NK-92 treated with Interleukin-12 subunit alpha and Interleukin-12 subunit beta, amount 100 ng/mL, for 24 hours (cell line): ENCODE results near the gene CYP26B1.

Experiments
- DNase-seq: peaks from one replicate; lab custom pipeline; 2025; lab: John Stamatoyannopoulos, UW

Gene CYP26B1, protein sequence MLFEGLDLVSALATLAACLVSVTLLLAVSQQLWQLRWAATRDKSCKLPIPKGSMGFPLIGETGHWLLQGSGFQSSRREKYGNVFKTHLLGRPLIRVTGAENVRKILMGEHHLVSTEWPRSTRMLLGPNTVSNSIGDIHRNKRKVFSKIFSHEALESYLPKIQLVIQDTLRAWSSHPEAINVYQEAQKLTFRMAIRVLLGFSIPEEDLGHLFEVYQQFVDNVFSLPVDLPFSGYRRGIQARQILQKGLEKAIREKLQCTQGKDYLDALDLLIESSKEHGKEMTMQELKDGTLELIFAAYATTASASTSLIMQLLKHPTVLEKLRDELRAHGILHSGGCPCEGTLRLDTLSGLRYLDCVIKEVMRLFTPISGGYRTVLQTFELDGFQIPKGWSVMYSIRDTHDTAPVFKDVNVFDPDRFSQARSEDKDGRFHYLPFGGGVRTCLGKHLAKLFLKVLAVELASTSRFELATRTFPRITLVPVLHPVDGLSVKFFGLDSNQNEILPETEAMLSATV

DNA sequence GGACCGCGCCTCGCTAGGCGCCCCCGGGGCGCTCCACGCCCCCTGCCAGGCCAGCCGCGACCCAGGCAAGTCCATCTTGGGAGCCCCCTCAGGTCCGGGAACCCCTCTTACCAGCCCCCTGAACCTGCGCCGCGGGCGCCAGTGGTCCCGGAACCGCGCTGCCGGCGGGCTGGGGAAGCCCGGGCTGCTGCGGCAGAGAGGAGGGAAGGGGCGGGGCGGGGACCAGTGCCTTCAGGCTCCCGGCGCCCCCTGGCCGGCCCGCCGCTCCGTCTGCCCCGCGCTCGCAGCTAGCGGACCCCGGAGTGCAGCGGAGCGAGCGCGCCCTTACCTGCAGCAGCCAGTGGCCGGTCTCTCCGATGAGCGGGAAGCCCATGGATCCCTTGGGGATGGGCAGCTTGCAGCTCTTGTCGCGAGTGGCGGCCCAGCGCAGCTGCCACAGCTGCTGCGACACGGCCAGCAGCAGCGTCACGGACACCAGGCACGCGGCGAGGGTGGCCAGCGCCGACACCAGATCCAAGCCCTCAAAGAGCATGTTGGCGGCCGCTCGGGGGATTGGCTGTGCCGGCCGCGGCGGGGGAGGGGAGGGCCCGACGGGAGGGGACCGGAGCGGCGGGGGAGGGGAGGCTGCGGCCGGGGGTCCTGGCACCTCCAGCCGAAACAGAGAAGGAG, at the start of gene CYP26B1:
Gene CYP26B1, minus strand, starts transcription at position 560 of the 669 bp plus-strand sequence. Its CDS starts 28 bp downstream, at position 532.
- no peak for DNase-seq

DNA sequence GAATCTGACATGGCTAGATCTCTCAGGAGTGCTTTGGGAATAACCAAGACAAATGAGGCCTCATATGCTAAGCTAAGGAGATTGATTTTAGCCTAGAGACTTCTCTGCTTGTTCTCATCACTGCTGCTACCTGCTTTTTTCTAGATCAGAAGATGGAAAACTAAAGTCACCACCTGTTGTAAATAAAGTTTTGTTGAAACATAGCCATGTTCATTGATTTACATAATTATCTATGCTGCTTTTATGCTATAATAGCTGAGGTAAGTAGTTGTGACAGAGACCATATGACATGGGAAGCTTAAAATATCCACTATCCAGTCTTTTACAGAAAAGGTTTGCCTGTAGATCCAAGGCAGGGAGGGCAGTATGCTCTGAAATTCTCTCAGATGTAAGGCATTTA, 46.1 kb upstream of the CYP26B1 start:
- no peak for DNase-seq

DNA sequence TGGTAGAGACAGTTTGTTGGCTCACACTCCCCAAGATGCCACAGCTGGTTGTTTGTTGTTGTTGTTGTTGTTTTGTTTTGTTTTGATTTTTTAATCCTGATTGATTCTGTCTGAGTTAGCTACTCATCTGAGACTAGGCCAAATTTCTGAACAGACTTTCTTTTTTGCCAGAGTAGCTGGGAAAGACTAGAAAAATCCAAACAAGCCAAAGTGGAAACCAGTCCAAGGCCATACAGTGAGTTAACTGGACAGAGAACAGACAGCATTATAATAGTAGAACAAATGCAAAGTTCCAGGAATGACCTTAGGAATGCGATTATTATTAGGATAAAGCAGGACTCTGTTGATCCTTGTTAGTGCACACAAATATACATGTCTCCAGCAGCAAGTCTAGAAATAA, 43.8 kb upstream of the CYP26B1 start:
- no peak for DNase-seq

DNA sequence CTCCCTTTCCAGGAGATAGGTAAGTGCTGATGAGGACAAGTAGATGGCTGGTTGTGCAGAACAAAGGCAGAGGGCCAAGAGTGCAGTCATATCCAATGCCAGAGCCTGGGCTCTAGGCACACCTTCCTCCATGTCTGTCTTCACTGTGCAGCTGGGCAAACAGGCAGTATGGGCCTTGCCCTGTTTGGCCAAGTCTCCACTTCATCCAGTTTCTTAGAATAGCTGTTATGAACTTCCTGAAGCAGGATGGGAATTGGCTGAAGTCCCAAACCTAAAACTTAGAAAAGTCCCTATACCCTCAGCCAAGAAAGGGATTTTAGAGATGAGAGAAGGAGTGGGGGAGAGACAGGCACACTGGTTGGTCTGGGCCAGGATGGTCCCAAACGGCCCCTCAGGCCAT, 37.5 kb upstream of the CYP26B1 start:
- DNase-seq: no peak

DNA sequence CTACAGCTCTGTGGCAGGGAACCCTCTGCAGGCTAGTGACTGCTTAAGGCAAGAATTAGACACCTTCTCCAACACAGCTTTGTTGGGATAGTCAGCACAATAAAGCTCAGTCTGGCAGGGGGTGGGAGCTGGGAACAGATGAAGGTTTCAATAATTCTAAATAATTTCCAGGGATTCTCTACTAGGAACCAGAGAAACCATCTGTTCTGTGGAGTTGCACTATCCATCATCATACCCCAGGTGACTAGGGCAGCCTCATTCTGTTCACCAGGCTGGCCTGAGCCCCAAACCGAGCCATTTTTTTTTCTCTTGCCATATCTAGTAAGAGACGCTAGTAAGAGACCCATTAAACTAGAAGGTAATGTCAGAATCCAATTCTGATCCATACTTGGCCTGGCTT, 35.8 kb upstream of the CYP26B1 start:
- DNase-seq: no peak

DNA sequence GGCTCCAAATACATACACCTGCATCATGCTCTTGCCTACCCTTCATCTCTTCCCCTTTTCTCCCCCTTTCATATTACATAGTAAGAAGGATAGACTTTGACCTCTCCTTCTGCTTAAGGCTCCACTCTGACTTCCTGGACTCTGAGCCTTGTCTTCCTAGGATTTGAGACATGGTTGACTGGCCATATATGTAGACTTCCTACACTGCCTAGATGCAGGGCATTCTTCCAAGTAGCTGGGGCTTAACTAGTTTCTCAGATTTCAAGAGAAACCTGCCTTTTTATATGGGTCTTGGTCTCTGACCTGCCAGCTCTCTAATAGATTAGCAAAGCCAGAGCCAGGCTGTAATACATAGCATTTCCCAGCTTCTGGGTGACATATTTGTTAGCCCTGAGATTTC, 35.4 kb upstream of the CYP26B1 start:
- no peak for DNase-seq

DNA sequence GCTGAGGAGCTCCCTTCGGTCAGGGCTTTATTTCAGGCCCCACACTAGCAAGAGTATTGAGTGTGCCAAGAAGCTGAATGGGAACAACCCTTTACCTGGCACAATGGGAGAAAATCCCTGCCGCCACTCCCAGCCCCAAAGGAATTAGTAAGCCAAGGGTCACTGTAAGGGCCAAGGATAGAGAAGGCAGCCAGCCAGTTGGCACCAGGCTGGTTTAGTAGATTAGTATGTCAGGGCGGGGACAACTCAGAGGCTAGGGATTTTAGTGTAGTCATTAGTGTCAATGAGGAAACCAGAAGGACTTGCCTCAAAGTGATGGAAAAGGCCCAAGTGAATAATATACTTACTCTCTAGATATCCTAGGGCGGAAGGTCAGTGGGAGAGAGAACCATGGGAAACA, 34.9 kb upstream of the CYP26B1 start:
- DNase-seq: no peak

DNA sequence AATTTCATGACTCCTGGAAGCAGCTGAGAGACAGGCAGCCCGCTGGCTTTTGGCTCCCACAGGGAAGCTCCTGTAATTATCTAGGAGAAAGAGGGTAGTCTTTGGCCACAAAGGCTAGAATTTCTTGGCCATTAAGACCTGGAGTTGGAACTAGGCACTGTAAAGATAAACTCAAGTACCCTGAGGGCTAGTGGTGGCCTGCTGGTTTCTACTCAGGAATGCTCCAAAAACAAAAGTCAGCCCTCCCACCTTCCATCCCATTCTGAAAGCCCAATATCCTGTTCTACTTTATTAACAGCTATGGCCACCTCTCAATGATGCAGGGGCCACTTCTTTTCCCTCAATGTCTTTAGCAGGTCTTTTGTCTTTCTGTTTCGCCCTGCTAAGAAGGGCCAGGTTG, 34.0 kb upstream of the CYP26B1 start:
- DNase-seq: no peak

DNA sequence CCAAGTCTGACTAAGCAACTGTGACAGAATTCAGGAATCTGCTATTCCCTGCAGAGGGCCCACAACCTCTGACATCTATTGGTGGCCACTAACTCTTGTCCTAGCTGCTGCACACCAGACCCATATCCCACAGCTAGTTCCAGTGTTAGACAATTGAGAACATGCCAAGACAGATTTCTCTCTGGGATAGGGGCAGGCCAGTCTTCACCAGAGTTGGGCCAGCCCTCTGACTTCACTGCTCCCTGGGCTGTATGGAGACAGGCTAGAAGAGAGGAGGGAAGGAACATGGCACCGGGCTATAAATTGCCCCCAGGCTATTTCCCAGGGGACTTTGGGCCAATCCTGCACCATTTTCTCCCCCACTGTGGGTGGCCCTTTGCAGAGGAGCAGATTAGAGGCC, 32.7 kb upstream of the CYP26B1 start:
- DNase-seq: no peak

DNA sequence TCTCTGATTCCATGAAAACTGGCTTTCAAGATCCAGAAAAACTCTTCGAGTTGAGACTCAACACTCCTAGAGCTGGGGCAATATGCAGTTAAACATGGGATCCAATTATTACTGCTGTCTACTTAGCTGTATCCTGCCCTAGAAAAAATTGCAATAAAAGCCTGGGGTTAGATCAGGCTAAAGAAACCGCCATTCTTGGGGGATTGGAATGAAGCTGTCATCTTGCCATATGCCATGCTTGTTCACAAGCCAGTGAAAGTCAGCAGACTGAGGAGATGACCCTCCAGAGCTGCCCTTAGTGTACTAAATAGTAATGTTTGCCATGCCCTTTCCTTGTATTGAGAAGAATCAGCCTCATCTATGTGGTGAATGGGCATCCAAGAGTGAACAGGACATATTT, 30.9 kb upstream of the CYP26B1 start:
- no peak for DNase-seq

DNA sequence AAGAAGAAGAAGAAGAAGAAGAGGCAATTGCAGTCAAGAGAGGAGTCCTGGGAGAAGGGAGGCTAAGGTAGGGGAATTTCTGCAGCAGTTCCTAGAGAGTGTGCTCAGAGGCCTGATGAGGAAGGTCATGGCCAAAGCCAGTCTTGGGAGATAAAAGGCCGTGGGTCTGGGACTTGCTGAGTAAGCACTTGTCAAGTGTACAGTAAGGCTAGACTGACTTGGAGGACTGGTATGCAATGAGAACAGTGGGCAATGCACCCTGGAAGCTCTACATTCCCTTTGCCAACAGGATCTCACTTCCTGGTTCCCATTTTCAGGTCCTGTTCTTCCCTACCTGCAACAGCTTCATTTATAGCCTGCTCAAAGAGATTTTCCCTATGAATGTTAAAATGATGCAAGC, 28.6 kb upstream of the CYP26B1 start:
- DNase-seq: no peak

DNA sequence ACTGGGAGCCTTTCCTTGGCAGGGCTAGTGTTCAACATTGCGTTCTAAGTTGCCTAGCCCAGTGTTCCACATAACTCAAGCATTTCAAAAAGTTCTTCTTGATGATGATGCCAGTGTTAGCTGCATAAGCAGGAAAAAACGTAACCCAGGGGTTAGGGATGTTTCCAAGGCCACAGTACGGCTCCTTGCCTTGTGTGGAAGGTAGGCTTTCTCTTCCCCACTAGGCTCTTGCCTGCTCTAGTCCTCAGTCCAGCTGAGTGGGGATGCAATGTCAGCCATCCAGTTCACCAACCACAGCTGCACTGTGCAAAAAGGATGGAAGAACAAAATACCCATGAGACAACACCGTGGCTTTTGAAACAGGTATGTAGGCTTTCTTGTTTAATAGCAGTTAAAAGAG, 28.0 kb upstream of the CYP26B1 start:
- no peak for DNase-seq

DNA sequence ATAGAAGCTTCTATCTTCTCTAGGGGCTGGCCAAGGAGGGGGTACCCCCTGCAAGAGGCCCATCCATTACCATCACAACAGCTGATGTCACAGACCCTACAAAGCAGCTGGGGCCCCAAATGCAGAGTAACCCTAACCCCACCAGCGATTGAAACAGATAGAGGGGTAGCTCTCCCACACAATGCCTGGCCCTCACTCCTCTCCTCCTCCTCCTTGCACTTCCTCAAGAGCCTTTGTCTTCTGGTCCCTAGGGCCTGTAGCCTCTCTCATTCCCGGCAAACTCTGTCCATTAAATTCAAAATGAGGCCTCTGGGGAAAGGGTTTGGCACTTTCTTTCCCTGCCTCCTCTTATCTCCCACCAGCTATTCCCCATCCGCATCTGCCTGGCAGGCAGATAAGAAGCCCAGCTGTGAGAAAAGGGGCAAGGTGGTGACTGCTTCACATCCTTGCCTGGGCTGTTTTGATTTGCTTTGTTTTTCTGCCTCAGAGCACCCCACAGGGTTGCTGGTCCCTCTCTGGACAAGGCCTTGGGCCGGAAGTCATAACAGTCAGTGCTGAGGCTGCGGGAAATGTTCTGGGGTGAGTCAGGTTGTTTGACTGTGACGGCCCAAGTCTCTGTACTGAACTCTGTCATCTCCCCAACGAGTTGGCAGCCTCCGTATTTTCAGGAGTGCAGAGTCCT, 26.1 kb upstream of the CYP26B1 start:
- DNase-seq: no peak

DNA sequence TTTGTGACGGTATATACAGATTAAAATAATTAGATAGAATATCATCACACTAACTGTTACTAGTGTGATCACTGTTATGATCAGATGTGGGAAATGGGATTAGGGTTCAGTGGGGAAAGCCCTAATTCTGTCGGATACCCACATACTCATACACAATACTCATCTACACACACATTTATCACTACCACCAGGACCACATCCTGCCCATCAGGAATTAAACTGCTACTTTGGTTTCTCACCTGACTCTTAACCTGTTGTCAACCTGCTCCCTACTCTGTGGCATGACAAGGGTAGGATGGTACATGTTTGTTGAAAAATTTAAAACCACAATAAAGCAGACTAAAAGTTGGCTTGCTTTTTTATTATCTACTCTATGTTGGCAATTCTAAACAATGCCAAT, 24.8 kb upstream of the CYP26B1 start:
- no peak for DNase-seq

DNA sequence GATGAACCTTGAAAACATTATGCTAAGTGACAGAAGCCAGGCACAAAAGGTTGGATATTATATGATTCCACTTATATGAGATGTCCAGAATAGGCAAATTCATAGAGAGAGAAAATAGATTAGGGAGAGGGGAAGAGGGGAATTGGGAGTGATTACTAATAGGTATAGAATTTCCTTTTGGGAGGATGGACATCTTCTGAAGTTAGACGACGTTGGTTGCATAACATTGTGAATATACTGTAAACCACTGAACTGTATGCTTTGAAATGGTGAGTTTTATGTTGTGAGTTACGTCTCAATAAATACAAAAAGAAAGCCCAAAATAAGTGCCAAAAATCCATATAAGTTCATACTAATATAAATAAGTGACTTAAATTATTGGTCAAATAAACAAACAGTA, 18.6 kb upstream of the CYP26B1 start:
- no peak for DNase-seq

DNA sequence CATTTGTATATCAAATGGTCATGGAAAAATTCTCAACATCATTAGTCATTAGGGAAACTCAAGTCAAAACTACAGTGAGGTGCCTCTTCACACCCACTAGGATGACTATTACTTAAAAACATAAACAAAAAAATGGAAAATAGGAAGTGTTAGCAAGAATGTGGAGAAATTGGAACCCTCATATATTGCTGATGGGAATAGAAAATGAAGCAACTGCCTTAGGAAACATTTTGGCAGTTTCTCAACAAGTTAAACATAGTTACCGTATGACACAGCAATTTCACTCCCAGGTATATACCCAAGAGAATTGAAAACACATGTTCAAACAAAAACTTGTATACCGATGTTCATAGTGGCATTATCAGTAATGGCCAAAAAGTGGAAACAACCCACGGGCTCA, 18.1 kb upstream of the CYP26B1 start:
- no peak for DNase-seq

DNA sequence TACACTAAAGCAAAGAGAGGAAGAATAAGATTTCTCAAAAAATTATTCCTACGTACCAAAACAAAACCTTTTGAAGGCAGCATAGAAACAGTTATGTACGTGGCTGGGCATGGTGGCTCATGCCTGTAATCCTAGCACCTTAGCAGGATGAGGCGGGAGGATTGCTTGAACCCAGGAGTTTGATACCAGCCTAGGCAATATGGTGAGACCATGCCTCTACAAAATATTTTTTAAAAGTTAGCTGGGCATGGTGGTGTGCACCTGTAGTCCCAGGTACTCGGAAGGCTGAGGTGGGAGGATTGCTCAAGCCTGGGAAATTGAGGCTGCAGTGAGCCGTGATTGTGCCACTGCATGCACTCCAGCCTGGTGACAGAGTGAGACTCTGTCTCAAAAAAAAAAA, 14.9 kb upstream of the CYP26B1 start:
- DNase-seq: no peak

DNA sequence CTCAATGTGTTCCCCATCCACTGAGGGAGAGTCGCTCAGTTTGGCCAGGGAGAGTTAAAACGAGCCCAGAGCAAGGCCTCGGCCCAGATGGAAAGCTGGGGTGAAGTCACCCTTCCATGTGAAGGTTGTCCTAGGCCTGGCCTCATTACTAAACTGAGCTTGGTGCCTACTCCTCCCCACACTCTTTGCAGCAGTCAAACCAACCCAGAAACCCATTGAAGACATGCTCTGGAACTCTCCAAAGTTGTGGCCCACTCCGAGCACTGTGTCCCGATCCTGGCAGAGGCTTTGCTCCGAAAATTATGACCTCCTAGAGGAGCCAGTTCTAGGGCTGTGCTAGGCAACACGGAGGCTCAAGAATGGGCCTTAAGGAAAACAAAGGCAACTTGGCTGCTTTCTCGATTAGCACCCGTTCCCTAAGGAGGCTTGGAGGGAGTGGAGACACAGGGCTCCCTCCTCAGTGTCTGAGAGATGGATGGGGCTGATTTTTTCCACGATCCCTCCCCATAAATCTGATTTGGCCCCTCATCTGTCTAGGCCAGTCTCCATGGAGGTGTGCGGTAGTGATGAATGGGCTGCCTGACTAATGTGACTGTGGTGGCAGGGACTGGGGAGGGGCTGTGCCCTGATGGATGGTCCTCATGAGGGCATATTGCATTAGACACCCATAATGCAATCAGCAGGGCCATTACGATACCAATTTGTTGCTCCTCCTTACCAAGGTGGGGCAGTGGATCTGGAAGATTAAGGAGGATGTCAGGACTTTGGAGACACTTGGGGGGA, 11.7 kb upstream of the CYP26B1 start:
- no peak for DNase-seq

DNA sequence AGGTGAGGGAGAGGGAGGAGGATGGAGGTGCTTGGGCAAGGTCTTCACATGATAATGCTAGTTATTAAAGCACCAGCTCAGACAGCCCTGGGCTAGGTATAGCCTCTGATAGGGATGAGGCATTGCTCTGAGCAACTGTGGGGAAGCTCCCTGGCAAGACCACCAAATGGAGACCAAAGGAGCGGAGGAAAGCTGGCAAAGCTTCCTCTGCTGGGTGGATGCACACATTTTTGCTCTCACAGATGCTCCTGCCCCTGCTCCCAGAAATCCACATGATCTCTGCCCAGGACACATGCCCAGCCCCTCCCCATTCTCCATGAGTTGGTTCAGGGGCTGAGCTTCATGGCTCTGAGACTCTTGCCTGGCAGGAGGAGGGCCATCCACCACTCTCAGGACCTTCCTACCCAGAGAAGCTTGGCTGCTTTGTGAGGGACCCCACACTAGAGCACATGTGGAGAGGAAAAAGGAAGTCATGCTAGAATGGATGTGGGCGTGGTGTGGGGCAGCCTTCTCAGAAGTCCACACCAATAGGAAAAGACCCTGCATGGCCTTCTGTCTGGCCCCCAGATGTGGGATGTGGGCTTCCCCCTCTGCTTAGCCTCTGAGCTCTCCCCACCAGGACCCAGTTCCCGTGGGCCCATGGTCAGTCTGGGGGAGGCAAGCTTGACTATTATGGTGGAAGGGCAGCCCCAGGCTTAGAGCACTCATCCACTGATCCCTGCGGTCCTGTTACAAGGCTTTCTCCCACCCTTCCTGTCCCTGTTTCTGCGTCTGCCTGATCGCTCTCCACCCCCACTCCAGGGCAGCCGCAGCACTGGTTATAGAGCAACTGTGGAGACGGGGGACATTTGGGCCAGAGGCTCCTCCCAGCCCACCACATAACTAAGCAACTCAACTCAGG, 10.5 kb upstream of the CYP26B1 start:
- DNase-seq: no peak

DNA sequence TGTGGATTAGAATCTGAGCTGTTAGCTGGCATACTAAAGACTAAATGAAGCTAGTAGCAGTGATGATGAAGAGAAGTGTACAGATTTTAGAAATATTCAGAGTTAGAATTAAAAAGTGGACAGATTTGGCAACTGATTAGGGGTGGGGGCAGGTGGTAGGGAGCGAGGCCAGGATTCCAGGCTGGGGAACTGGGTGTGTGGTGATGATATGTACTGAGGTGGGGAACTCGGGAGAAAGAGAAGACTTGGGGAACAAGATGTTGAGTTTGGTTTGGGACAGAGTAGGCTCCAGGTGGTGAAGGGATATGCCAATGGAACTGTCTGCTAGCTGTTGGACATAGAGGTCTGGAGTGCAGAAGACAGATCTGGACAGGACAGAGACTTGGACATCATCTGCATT, 9.2 kb upstream of the CYP26B1 start:
- DNase-seq: no peak

DNA sequence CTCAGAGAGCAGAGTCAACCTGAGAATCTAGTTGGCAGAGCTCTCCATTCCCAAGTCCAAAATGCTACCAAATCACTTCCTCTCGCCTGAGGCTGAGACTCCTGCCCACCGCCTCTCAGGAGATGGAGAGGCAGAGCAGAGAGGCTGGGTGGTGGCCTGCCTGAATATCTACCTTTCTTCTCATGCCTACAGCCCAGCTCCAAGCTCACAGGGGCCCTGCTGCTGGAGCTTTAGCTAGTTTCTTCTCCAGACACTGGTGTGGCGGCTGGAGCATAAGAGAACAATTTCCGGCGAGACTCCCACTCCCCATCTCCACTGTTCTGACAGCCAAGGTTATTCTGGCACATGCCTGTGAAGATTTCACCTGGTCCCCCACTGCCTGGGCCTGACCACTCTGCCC, 8.1 kb upstream of the CYP26B1 start:
- no peak for DNase-seq
